ENCODE results near the gene MAP3K3.

The MAP3K3 gene

GRCh38 chr17:63621684-63622573, at the start of gene MAP3K3:
Gene MAP3K3, plus strand, starts transcription at chr17:63622417. Its CDS starts 343 bp downstream, at chr17:63622760.
- peak; percentile 98 for DNase-seq
- no peak for TF ChIP-seq GATA1 (IDR thresholded peaks at IDR 0.05; ENCODE audit: low read depth, low read length)
- TF ChIP-seq POLR2A (IDR thresholded peaks at IDR 0.05; ENCODE audit: low read length), result peak; percentile 50

- no peak for TF ChIP-seq POLR2A (IDR thresholded peaks at IDR 0.05; ENCODE audit: low read length)
- TF ChIP-seq GATA1 (IDR thresholded peaks at IDR 0.05; ENCODE audit: low read depth, low read length), result no peak
- no peak for DNase-seq
These were observed 48.6 kb upstream of the MAP3K3 start for GRCh38 chr17:63573634-63574033.

GRCh38 chr17:63578027-63578768, 44.0 kb upstream of the MAP3K3 start:
- TF ChIP-seq POLR2A (IDR thresholded peaks at IDR 0.05; ENCODE audit: low read length) (no peak), GATA1 (IDR thresholded peaks at IDR 0.05; ENCODE audit: low read depth, low read length) (no peak)
- DNase-seq, result no peak

GRCh38 chr17:63578769-63579111, 43.5 kb upstream of the MAP3K3 start:
- TF ChIP-seq POLR2A (IDR thresholded peaks at IDR 0.05; ENCODE audit: low read length) (no peak), GATA1 (IDR thresholded peaks at IDR 0.05; ENCODE audit: low read depth, low read length) (no peak)
- DNase-seq, result no peak

GRCh38 chr17:63579633-63580032, 42.6 kb upstream of the MAP3K3 start:
- no peak for DNase-seq
- TF ChIP-seq GATA1 (IDR thresholded peaks at IDR 0.05; ENCODE audit: low read depth, low read length) (no peak), POLR2A (IDR thresholded peaks at IDR 0.05; ENCODE audit: low read length) (no peak)

- no peak for TF ChIP-seq POLR2A (IDR thresholded peaks at IDR 0.05; ENCODE audit: low read length)
- TF ChIP-seq GATA1 (IDR thresholded peaks at IDR 0.05; ENCODE audit: low read depth, low read length), result no peak
- DNase-seq, result no peak
These were observed 34.4 kb upstream of the MAP3K3 start for GRCh38 chr17:63587770-63588169.

- no peak for DNase-seq
- no peak for TF ChIP-seq GATA1 (IDR thresholded peaks at IDR 0.05; ENCODE audit: low read depth, low read length)
These were observed 33.4 kb upstream of the MAP3K3 start for GRCh38 chr17:63588797-63589196.

GRCh38 chr17:63589646-63590045, 32.6 kb upstream of the MAP3K3 start:
- TF ChIP-seq GATA1 (IDR thresholded peaks at IDR 0.05; ENCODE audit: low read depth, low read length) (no peak), POLR2A (IDR thresholded peaks at IDR 0.05; ENCODE audit: low read length) (no peak)
- DNase-seq, result no peak

GRCh38 chr17:63592797-63593196, 29.4 kb upstream of the MAP3K3 start:
- TF ChIP-seq GATA1 (IDR thresholded peaks at IDR 0.05; ENCODE audit: low read depth, low read length), result no peak
- TF ChIP-seq POLR2A (IDR thresholded peaks at IDR 0.05; ENCODE audit: low read length), result no peak
- DNase-seq, result no peak

GRCh38 chr17:63595132-63595531, 27.1 kb upstream of the MAP3K3 start:
- TF ChIP-seq GATA1 (IDR thresholded peaks at IDR 0.05; ENCODE audit: low read depth, low read length) (no peak), POLR2A (IDR thresholded peaks at IDR 0.05; ENCODE audit: low read length) (no peak)

GRCh38 chr17:63596856-63597586, 25.2 kb upstream of the MAP3K3 start:
- DNase-seq, result peak in 1 of 2 experiments; percentile 17
- TF ChIP-seq POLR2A (IDR thresholded peaks at IDR 0.05; ENCODE audit: low read length) (no peak), GATA1 (IDR thresholded peaks at IDR 0.05; ENCODE audit: low read depth, low read length) (no peak)

More at GRCh38 chr17:63595132-63595531, 27.1 kb upstream of the MAP3K3 start:
- no peak for DNase-seq

- TF ChIP-seq GATA1 (IDR thresholded peaks at IDR 0.05; ENCODE audit: low read depth, low read length) (no peak), POLR2A (IDR thresholded peaks at IDR 0.05; ENCODE audit: low read length) (no peak)
- no peak for DNase-seq
These were observed 23.9 kb upstream of the MAP3K3 start for GRCh38 chr17:63598281-63598680.

- TF ChIP-seq GATA1 (IDR thresholded peaks at IDR 0.05; ENCODE audit: low read depth, low read length) (no peak), POLR2A (IDR thresholded peaks at IDR 0.05; ENCODE audit: low read length) (peak; percentile 82)
- peak; percentile 91 to 92 for DNase-seq
These were observed 21.4 kb upstream of the MAP3K3 start, which contains the start of gene TACO1 for GRCh38 chr17:63600569-63601438. Gene TACO1, plus strand, starts transcription at chr17:63600895. Its CDS starts 189 bp downstream, at chr17:63601084.
